Erythroblast (primary cell): ENCODE measurements around the gene JARID2.

Experiments
- DNase-seq, 2 experiments: peaks; one replicate each; lab custom pipeline; 2025; lab: John Stamatoyannopoulos, UW
- GATA1 ChIP-seq: IDR thresholded peaks from 2 replicates; pipeline ENCODE4 v1.6.1; 2011; ENCODE audit warnings: low read depth, mild to moderate bottlenecking, control low read depth, low read length, moderate library complexity
- POLR2A ChIP-seq: IDR thresholded peaks from 2 replicates; pipeline ENCODE4 v1.6.1; 2011; ENCODE audit warnings: mild to moderate bottlenecking, low read length

JARID2 gene

DNA sequence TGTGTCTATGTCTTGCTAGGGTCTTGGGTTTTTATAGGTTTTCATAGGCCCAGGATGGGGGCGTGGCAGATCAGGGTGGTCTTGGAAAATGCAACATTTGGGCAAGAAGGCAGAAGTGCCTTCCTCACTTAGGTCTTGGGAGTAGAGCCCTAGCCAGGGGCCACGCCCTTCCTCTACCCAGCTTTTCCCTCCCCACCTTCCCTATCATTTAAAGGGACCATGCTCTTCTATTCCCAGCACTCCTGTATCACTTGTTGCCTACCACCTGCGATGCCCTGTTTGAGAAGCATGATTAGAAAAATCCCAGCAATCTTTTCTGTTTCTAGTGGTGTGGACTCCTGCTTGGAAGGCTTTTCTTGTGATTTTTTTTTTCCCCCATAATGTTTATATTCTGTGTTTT lies 190.6 kb downstream of the JARID2 start:
- TF ChIP-seq GATA1 = no peak
- DNase-seq = no peak

DNA sequence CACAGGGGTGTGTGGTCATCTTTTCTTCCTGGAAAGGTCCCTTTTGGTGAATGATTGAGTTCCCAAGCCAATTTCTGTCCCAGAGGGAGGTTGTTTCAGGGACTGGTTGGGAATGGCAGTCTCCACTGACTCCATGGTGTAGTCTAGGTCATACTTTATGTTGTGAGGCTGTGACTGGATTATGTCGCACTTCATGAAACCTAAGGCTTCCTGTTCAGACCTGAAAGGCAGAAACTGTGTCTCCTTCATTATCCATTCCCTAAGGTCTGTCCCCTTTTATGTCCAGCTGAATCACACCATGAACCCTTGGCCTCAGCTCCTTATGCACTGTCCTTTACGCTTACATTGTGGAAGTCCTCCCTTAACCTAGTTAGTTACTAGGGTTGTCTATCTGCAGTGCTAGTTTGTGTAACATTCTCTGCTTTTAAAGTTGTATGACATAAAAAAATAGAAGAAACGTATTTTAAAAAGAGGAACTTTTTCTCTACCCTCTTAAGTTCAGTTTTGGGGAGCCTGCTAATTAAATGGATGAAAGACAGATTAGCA lies 191.3 kb downstream of the JARID2 start:
- DNase-seq = no peak
- no peak for TF ChIP-seq GATA1
- TF ChIP-seq POLR2A = no peak

- DNase-seq = no peak
- TF ChIP-seq GATA1 = no peak
- no peak for TF ChIP-seq POLR2A
Observed at GRCh38 chr6:15439410-15440025, 193.6 kb downstream of the JARID2 start.

- no peak for DNase-seq
- no peak for TF ChIP-seq POLR2A
- TF ChIP-seq GATA1 = no peak
Observed at GRCh38 chr6:15440040-15440439, 194.2 kb downstream of the JARID2 start.

DNA sequence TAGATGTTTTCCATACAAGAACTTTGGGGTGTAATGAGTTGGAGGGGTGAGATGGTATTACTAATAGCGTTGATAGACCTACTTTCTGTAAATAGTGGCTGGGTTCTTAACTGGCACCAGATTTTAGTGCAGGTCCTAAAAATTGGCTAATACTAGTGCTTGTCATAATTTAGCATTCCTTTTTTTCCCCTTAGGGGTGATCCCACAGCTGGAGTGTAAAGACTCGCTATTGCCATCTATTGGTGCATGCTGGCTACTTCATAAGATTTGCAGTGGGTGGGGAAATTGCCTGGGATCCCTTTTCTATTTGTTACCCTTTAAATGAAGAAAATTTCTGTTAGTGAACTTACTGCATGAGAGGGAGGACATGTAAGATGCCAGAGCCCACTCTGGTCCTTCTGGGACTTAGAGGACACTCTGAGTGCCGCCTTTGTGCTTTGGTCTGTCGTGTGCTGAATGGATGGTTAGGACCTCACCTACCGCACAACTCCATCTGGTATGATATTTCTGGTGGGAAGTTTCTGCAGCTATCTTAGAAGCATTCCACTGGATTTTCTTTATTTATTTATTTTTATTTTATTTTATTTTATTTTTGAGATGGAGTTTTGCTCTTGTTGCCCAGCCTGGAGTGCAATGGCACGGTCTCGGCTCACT lies 195.5 kb downstream of the JARID2 start:
- TF ChIP-seq GATA1 = no peak
- no peak for TF ChIP-seq POLR2A
- DNase-seq = peak; percentile 69 to 84

DNA sequence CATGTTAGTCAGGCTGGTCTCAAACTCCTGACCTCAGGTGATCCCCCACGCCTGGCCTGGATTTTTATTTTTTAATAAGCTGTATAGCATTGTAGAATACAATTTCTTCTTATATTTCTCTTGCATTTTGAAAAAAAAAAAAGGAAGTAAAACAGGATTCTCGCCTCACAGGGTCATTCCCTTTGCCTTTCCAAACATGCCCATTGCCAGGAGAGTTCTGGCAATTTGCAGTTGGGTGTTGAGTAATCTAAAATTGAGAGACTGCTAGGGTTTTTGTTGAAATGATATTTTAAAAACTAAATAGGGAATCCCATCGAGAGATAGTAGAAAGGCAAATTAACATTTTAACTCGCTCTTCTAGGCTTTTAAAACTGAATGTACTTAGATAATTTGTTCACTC lies 196.1 kb downstream of the JARID2 start:
- DNase-seq = no peak
- TF ChIP-seq POLR2A (no peak), GATA1 (no peak)

- DNase-seq = no peak
- TF ChIP-seq POLR2A = no peak
- no peak for TF ChIP-seq GATA1
Observed at GRCh38 chr6:15442467-15442866, 196.6 kb downstream of the JARID2 start.

GRCh38 chr6:15443119-15443830 lies 197.4 kb downstream of the JARID2 start:
- no peak for TF ChIP-seq POLR2A
- no peak for TF ChIP-seq GATA1
- peak in 1 of 2 experiments; percentile 39 for DNase-seq

- DNase-seq = no peak
- TF ChIP-seq POLR2A (no peak), GATA1 (no peak)
Observed at GRCh38 chr6:15444081-15444731, 198.3 kb downstream of the JARID2 start.

DNA sequence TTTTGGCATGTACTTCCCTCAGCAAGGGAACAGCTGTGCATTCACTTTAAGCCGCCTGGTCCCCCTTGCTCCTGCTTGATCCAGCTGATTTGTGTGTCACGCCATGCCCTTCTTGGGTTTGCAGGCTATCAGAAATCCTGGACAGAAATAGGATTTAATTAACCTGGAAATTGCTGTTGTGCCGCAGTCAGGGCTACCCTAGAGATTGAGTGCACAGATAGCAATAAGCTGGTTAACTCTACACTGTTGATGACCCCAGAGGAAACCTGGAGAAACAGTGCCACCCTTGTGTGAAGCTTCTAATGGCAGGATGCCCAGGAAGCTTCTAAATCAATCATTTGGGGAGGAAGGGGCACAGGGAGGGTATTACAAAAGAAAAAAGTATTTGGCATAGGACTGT lies 199.0 kb downstream of the JARID2 start:
- TF ChIP-seq POLR2A (no peak), GATA1 (no peak)
- peak; percentile 27 to 29 for DNase-seq

GRCh38 chr6:15447546-15448267 lies 201.8 kb downstream of the JARID2 start:
- TF ChIP-seq GATA1 (no peak), POLR2A (no peak)
- DNase-seq = no peak

- no peak for DNase-seq
Observed at GRCh38 chr6:15449011-15449410, 203.1 kb downstream of the JARID2 start.

GRCh38 chr6:15451738-15452137 lies 205.9 kb downstream of the JARID2 start:
- DNase-seq = no peak
- TF ChIP-seq POLR2A (no peak), GATA1 (no peak)

More at GRCh38 chr6:15449011-15449410, 203.1 kb downstream of the JARID2 start:
- TF ChIP-seq POLR2A = no peak
- TF ChIP-seq GATA1 = no peak
